HG03139 (cell line): ENCODE measurements around the gene CACNB3.

Experiments
- ATAC-seq: cut with Tn5 transposase; IDR thresholded peaks from one replicate; pipeline ENCODE4 v1.9.1; 2021; ENCODE audit not compliant: unreplicated experiment

CACNB3 gene

GRCh38 chr12:48788524-48788853 is 29.8 kb upstream of the CACNB3 start:
- no peak for ATAC-seq

GRCh38 chr12:48788854-48789775 is 29.2 kb upstream of the CACNB3 start, which contains the start of gene ADCY6:
Gene ADCY6, minus strand, starts transcription at chr12:48789089. Its CDS starts 5,655 bp downstream, at chr12:48783434.
- no peak for ATAC-seq

- no peak for ATAC-seq
These were observed 28.4 kb upstream of the CACNB3 start for GRCh38 chr12:48789858-48790326.

- no peak for ATAC-seq
These were observed 24.6 kb upstream of the CACNB3 start for GRCh38 chr12:48793696-48794095.

- no peak for ATAC-seq
These were observed 23.4 kb upstream of the CACNB3 start for GRCh38 chr12:48794870-48795269.

- ATAC-seq = no peak
These were observed 22.5 kb upstream of the CACNB3 start for GRCh38 chr12:48795550-48796455.

- ATAC-seq = no peak
These were observed 21.3 kb upstream of the CACNB3 start for GRCh38 chr12:48796976-48797375.

- no peak for ATAC-seq
These were observed 17.8 kb upstream of the CACNB3 start for GRCh38 chr12:48800457-48800856.

- ATAC-seq = no peak
These were observed 17.3 kb upstream of the CACNB3 start for GRCh38 chr12:48800971-48801370.

GRCh38 chr12:48803675-48804074 is 14.6 kb upstream of the CACNB3 start:
- no peak for ATAC-seq

GRCh38 chr12:48807981-48808380 is 10.3 kb upstream of the CACNB3 start:
- ATAC-seq = no peak

- ATAC-seq = no peak
These were observed 7.3 kb upstream of the CACNB3 start for GRCh38 chr12:48810903-48811431.

GRCh38 chr12:48811437-48812090 is 6.7 kb upstream of the CACNB3 start:
- no peak for ATAC-seq

- no peak for ATAC-seq
These were observed 5.9 kb upstream of the CACNB3 start for GRCh38 chr12:48812389-48812788.

- ATAC-seq = no peak
These were observed 4.6 kb upstream of the CACNB3 start for GRCh38 chr12:48813465-48814261.

- peak; percentile 68 for ATAC-seq
These were observed 3.8 kb upstream of the CACNB3 start for GRCh38 chr12:48814262-48815125.

GRCh38 chr12:48815126-48816110 is 2.9 kb upstream of the CACNB3 start:
- peak; percentile 20 for ATAC-seq
